GM12878 (cell line): ENCODE results near the gene ZNF836. TPM values are rescaled to one million over a fixed set of nuclear protein-coding genes. Genes with fewer than 3 reads are reported as not detected.

Experiments
- ASH2L ChIP-seq: fragments of 300-600, 200-600 bp; sonication (generic); IDR thresholded peaks from 2 replicates; pipeline ENCODE4 v1.6.1; 2017; ENCODE audit warnings: low read depth, mild to moderate bottlenecking, borderline replicate concordance
- BACH1 ChIP-seq: fragments of 450-650 bp; IDR thresholded peaks from 2 replicates; pipeline ENCODE4 v1.6.1; 2017; ENCODE audit warnings: mild to moderate bottlenecking, borderline replicate concordance
- BHLHE40 ChIP-seq, 2 experiments: fragments of 450-650 bp in 1 of 2; IDR thresholded peaks; 2 replicates each; pipeline ENCODE4 v1.6.1; 2011 to 2017; ENCODE audit warnings: low read depth in 2 of 2, borderline replicate concordance in 1 of 2, improper control_type of control experiment in 1 of 2, low read length in 1 of 2, mild to moderate bottlenecking in 1 of 2
- BMI1 ChIP-seq: fragments of 450-650 bp; IDR thresholded peaks from 2 replicates; pipeline ENCODE4 v1.6.1; 2016; ENCODE audit warnings: mild to moderate bottlenecking, moderate library complexity, borderline replicate concordance
- EP300 ChIP-seq, 2 experiments: fragments of 150-350 bp in 1 of 2; IDR thresholded peaks; 2 replicates each; pipeline ENCODE4 v1.6.1; 2011 to 2012; ENCODE audit warnings: low read depth in 2 of 2, low read length in 2 of 2, borderline replicate concordance in 1 of 2, improper control_type of control experiment in 1 of 2, inconsistent platforms in 1 of 2; ENCODE audit not compliant: control insufficient read depth in 1 of 2
- JUND ChIP-seq: IDR thresholded peaks from 2 replicates; pipeline ENCODE4 v1.6.1; 2012; ENCODE audit warnings: low read depth, mild to moderate bottlenecking, low read length, improper control_type of control experiment, moderate library complexity
- KAT2A ChIP-seq: conservative IDR thresholded peaks from 2 replicates; pipeline ENCODE4 v1.6.1; 2011; ENCODE audit warnings: low read depth, low read length; ENCODE audit not compliant: control insufficient read depth
- NFIC ChIP-seq: IDR thresholded peaks from 2 replicates; pipeline ENCODE4 v1.6.1; 2012; ENCODE audit warnings: low read depth, mild to moderate bottlenecking, inconsistent platforms, low read length, moderate library complexity
- NFXL1 ChIP-seq: fragments of 450-650 bp; IDR thresholded peaks from 2 replicates; pipeline ENCODE4 v1.6.1; 2017; ENCODE audit warnings: antibody characterized with exemption, mild to moderate bottlenecking, borderline replicate concordance
- NR2C1 ChIP-seq: fragments of 450-650 bp; IDR thresholded peaks from 2 replicates; pipeline ENCODE4 v1.6.1; 2017; ENCODE audit warnings: antibody characterized with exemption, mild to moderate bottlenecking, moderate library complexity
- POLR2AphosphoS2 ChIP-seq: IDR thresholded peaks from 2 replicates; pipeline ENCODE4 v1.6.1; 2011; ENCODE audit warnings: low read depth, mild to moderate bottlenecking, low read length, improper control_type of control experiment, moderate library complexity
- RAD21 ChIP-seq: IDR thresholded peaks from 2 replicates; pipeline ENCODE4 v1.6.1; 2011; ENCODE audit warnings: mild to moderate bottlenecking, low read depth, low read length, moderate library complexity; ENCODE audit not compliant: insufficient read depth
- RB1 ChIP-seq: fragments of 450-650 bp; formaldehyde crosslinking; IDR thresholded peaks from 2 replicates; pipeline ENCODE4 v1.6.1; 2017; ENCODE audit warnings: mild to moderate bottlenecking, borderline replicate concordance
- RCOR1 ChIP-seq: conservative IDR thresholded peaks from 2 replicates; pipeline ENCODE4 v1.6.1; 2012; ENCODE audit warnings: low read depth, low read length, improper control_type of control experiment
- SMARCA5 ChIP-seq: fragments of 450-650 bp; IDR thresholded peaks from 2 replicates; pipeline ENCODE4 v1.6.1; 2017; ENCODE audit warnings: mild to moderate bottlenecking
- SP1 ChIP-seq: IDR thresholded peaks from one replicate; pipeline ENCODE4 v1.6.1; 2011; ENCODE audit warnings: low read depth, low read length
- SREBF1 ChIP-seq: IDR thresholded peaks from 2 replicates; pipeline ENCODE4 v1.6.1; 2012; ENCODE audit warnings: mild to moderate bottlenecking, low read length
- SREBF2 ChIP-seq: IDR thresholded peaks from 2 replicates; pipeline ENCODE4 v1.6.1; 2012; ENCODE audit warnings: mild to moderate bottlenecking, low read length
- SUPT20H ChIP-seq: IDR thresholded peaks from 2 replicates; pipeline ENCODE4 v1.6.1; 2011; ENCODE audit warnings: low read depth, mild to moderate bottlenecking, low read length, moderate library complexity, borderline replicate concordance; ENCODE audit not compliant: control insufficient read depth
- SUZ12 ChIP-seq: fragments of 200-600 bp; sonication (generic); IDR thresholded peaks from one replicate; pipeline ENCODE4 v1.6.1; 2018; ENCODE audit warnings: antibody characterized with exemption, mild to moderate bottlenecking; ENCODE audit not compliant: unreplicated experiment
- ZNF207 ChIP-seq: fragments of 450-650 bp; IDR thresholded peaks from 2 replicates; pipeline ENCODE4 v1.6.1; 2014; ENCODE audit warnings: antibody characterized with exemption, mild to moderate bottlenecking, borderline replicate concordance
- ZNF274 ChIP-seq: IDR thresholded peaks from one replicate; pipeline ENCODE4 v1.8.0; 2011; ENCODE audit not compliant: insufficient read length, insufficient read depth
- polyA plus RNA-seq, 11 experiments: library from polyadenylated mRNA; depleted of rRNA in 4 of 11; unstranded in 6 of 11; stranded (reverse) in 5 of 11; fragments of >200 nt; fragmentation: Nextera tagmentation in 4 of 11; fragmentation: Illumina TruSeq in 1 of 11; extraction: Ambion mirVana in 4 of 11; extraction: Trizol in 1 of 11; gene quantifications; 1 replicate in 1 of 11; 2 replicates in 10 of 11; pipeline versions ENCODE4 v1.2.1 to v1.2.3, GENCODE V29; 2011 to 2016; ENCODE audit warnings: inconsistent platforms in 2 of 11, missing spikeins in 2 of 11, low read depth in 1 of 11
- total RNA-seq, 4 experiments: library from RNA; depleted of rRNA in 3 of 4; stranded (reverse); fragments of >200 nt in 3 of 4; fragmentation: Illumina TruSeq in 1 of 4; extraction: Trizol in 1 of 4; gene quantifications; 2 replicates each; pipeline versions ENCODE4 v1.2.1 to v1.2.3, GENCODE V29; 2013 to 2021
- TF ChIP-seq, protein P1 (sequence below): IDR thresholded peaks from 2 replicates; pipeline ENCODE4 v1.6.1; 2012; ENCODE audit warnings: improper control_type of control experiment, low read depth, low read length; ENCODE audit not compliant: insufficient replicate concordance
- TF ChIP-seq, protein P2 (sequence below): fragments of 150-350 bp; IDR thresholded peaks from 2 replicates; pipeline ENCODE4 v1.6.1; 2014; ENCODE audit warnings: mild to moderate bottlenecking, low read depth, low read length

Gene ZNF836
- total and polyA plus RNA-seq, 10 of the 15 experiments (the other 5 are each of a cell fraction or from before 2014, with no cell fraction given): 4.5 to 9.2 (median 6.2) TPM

DNA sequence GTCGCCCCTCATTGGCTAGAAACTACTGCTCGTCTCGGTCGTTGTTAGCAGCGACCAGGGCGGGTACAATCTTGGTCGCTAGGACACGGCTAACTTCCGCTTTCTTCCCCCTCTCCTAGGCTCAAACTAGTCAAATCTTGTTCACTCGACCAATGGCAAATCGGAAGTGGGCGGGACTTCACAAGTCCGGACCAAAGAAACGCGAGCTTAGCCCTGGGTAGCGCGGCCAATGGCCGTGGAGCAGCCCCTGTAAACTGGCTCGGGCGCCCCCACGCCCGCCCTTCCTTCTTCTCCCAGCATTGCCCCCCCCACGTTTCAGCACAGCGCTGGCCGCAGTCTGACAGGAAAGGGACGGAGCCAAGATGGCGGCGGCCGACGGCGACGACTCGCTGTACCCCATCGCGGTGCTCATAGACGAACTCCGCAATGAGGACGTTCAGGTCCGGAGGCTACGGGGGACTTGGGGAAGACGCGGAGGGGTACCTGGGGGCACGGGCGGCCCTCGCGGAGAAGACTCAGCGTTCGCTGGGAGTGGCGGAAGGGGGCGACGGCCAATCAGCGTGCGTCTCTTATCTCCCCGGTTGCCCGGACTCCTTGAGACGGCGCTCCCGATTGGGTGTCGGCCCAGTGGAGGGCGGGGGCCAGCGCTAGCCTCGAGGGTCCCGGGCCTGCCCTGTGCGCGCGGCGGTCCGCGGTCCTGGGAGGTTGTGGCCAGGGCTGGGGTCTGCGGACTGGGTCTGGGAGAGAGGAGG, 18.5 kb upstream of the ZNF836 start, which contains the start of gene PPP2R1A (continued):
- TF ChIP-seq POLR2AphosphoS2 (peak; percentile 49; the same call in 1 of the 2 replicates), RB1 (peak; percentile 89), NR2C1 (no peak; the same call in 1 of the 2 replicates), SUPT20H (no peak), SP1 (peak; percentile 91), SREBF2 (peak; percentile 85), KAT2A (no peak), SUZ12 (no peak), RAD21 (no peak), NFIC (no peak), ASH2L (no peak), SREBF1 (no peak), EP300 (IDR thresholded peaks at IDR 0.05; ENCODE audit: borderline replicate concordance in 1 of 2, control insufficient read depth in 1 of 2, low read depth in 2 of 2, low read length in 2 of 2) (no peak), JUND (no peak), ZNF274 (no peak), SMARCA5 (0 out of 2 replicates have a peak, but pooled peaks have one; percentile 50), BHLHE40 (IDR thresholded peaks at IDR 0.05; ENCODE audit: borderline replicate concordance in 1 of 2, low read depth in 2 of 2, low read length in 1 of 2) (peak in 1 of 2 experiments; percentile 42; a peak in 1 of 4 replicates), BACH1 (peak; percentile 62; the same call in 1 of the 2 replicates), BMI1 (peak; percentile 99), RCOR1 (no peak), ZNF207 (peak; percentile 76), NFXL1 (no peak)
- TF ChIP-seq, protein P1, sequence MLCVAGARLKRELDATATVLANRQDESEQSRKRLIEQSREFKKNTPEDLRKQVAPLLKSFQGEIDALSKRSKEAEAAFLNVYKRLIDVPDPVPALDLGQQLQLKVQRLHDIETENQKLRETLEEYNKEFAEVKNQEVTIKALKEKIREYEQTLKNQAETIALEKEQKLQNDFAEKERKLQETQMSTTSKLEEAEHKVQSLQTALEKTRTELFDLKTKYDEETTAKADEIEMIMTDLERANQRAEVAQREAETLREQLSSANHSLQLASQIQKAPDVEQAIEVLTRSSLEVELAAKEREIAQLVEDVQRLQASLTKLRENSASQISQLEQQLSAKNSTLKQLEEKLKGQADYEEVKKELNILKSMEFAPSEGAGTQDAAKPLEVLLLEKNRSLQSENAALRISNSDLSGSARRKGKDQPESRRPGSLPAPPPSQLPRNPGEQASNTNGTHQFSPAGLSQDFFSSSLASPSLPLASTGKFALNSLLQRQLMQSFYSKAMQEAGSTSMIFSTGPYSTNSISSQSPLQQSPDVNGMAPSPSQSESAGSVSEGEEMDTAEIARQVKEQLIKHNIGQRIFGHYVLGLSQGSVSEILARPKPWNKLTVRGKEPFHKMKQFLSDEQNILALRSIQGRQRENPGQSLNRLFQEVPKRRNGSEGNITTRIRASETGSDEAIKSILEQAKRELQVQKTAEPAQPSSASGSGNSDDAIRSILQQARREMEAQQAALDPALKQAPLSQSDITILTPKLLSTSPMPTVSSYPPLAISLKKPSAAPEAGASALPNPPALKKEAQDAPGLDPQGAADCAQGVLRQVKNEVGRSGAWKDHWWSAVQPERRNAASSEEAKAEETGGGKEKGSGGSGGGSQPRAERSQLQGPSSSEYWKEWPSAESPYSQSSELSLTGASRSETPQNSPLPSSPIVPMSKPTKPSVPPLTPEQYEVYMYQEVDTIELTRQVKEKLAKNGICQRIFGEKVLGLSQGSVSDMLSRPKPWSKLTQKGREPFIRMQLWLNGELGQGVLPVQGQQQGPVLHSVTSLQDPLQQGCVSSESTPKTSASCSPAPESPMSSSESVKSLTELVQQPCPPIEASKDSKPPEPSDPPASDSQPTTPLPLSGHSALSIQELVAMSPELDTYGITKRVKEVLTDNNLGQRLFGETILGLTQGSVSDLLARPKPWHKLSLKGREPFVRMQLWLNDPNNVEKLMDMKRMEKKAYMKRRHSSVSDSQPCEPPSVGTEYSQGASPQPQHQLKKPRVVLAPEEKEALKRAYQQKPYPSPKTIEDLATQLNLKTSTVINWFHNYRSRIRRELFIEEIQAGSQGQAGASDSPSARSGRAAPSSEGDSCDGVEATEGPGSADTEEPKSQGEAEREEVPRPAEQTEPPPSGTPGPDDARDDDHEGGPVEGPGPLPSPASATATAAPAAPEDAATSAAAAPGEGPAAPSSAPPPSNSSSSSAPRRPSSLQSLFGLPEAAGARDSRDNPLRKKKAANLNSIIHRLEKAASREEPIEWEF: no peak
- TF ChIP-seq, protein P2, sequence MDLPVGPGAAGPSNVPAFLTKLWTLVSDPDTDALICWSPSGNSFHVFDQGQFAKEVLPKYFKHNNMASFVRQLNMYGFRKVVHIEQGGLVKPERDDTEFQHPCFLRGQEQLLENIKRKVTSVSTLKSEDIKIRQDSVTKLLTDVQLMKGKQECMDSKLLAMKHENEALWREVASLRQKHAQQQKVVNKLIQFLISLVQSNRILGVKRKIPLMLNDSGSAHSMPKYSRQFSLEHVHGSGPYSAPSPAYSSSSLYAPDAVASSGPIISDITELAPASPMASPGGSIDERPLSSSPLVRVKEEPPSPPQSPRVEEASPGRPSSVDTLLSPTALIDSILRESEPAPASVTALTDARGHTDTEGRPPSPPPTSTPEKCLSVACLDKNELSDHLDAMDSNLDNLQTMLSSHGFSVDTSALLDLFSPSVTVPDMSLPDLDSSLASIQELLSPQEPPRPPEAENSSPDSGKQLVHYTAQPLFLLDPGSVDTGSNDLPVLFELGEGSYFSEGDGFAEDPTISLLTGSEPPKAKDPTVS: no peak
